ENCODE measurements around the gene XRCC4.

- no peak for TF ChIP-seq CTCF (IDR thresholded peaks at IDR 0.05; ENCODE audit: low read depth, low read length, missing input control)
- no peak for TF ChIP-seq GABPA (IDR thresholded peaks at IDR 0.05 in 1 of 2, conservative IDR thresholded peaks at IDR 0.05 in 1 of 2)
- TF ChIP-seq NR2F2 (IDR thresholded peaks at IDR 0.05), result no peak
- no peak for TF ChIP-seq JUND (IDR thresholded peaks at IDR 0.05)
Observed at GRCh38 chr5:83256091-83256780, 178.9 kb downstream of the XRCC4 start.
